Right atrium auricular region (tissue), 2 donors: Measurements from ENCODE around the gene TTC19. TPM values are rescaled to one million over a fixed set of nuclear protein-coding genes. Genes with fewer than 3 reads are reported as not detected.
"Not testable (repeated sequence)": the region's sequence is repeated elsewhere in the genome, so short reads cannot be mapped to it uniquely, and the experiment has no call there.

Source experiments
- DNase-seq: peaks from one replicate; pipeline ENCODE4 v3.0.0-alpha.2; 2019; ENCODE audit warnings: low spot score
- H3K27ac ChIP-seq, 2 donors: fragments of 200-600 bp; sonication (generic); 1 replicate in 1 of 2; 2 replicates in 1 of 2; pipeline ENCODE4 v1.5.1; 2016 to 2019
- H3K27me3 ChIP-seq, 2 donors: fragments of 200-600 bp; sonication (generic); one replicate each; pipeline versions ENCODE4 v1.5.1 to v1.6.0; 2017 to 2019
- H3K36me3 ChIP-seq: fragments of 200-600 bp; sonication (generic); one replicate; pipeline ENCODE4 v1.5.1; 2016
- H3K4me1 ChIP-seq, 2 donors: fragments of 200-600 bp; sonication (generic); one replicate each; pipeline versions ENCODE4 v1.5.1 to v1.6.0; 2017 to 2019
- H3K4me3 ChIP-seq, 2 donors: fragments of 200-600 bp; sonication (generic); 1 replicate in 1 of 2; 2 replicates in 1 of 2; pipeline ENCODE4 v1.5.1; 2017 to 2019; ENCODE audit warnings: mild to moderate bottlenecking in 1 of 2, moderate library complexity in 1 of 2
- H3K9me3 ChIP-seq, 2 donors: fragments of 200-600 bp; sonication (generic); one replicate each; pipeline ENCODE4 v1.5.1; 2019
- total RNA-seq, 2 donors: library from RNA; depleted of rRNA; stranded (reverse); fragments of >200 nt; gene quantifications; one replicate each; pipeline ENCODE4 v1.1.0, GENCODE V29; 2016
- TF ChIP-seq, protein P1 (sequence below), 2 donors: fragments of 200-600 bp; sonication (generic); IDR thresholded peaks; one replicate each; pipeline ENCODE4 v1.5.1; 2019; ENCODE audit warnings: antibody characterized with exemption in 2 of 2

Gene TTC19
- total RNA-seq, 2 donors from 2014 or later = 39.1 to 47.1 TPM

GRCh38 chr17:15977894-15978293, 21.7 kb upstream of the TTC19 start:
- TF ChIP-seq, protein P1, sequence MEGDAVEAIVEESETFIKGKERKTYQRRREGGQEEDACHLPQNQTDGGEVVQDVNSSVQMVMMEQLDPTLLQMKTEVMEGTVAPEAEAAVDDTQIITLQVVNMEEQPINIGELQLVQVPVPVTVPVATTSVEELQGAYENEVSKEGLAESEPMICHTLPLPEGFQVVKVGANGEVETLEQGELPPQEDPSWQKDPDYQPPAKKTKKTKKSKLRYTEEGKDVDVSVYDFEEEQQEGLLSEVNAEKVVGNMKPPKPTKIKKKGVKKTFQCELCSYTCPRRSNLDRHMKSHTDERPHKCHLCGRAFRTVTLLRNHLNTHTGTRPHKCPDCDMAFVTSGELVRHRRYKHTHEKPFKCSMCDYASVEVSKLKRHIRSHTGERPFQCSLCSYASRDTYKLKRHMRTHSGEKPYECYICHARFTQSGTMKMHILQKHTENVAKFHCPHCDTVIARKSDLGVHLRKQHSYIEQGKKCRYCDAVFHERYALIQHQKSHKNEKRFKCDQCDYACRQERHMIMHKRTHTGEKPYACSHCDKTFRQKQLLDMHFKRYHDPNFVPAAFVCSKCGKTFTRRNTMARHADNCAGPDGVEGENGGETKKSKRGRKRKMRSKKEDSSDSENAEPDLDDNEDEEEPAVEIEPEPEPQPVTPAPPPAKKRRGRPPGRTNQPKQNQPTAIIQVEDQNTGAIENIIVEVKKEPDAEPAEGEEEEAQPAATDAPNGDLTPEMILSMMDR (IDR thresholded peaks at IDR 0.05) = no peak
- no peaks in the 10 kb centered on the region for H3K4me1 ChIP-seq
- H3K27me3 ChIP-seq = no peaks in the 10 kb centered on the region
- H3K36me3 ChIP-seq = peaks cover 44% of the 10 kb centered on the region
- no peaks in the 10 kb centered on the region for H3K9me3 ChIP-seq
- no peak overlapping the region for H3K4me3 ChIP-seq
- no peak overlapping the region for H3K27ac ChIP-seq
- DNase-seq = no peak

GRCh38 chr17:15978606-15979005, 21.0 kb upstream of the TTC19 start:
- DNase-seq = no peak
- no peak overlapping the region for H3K27ac ChIP-seq
- peaks cover 46% of the 10 kb centered on the region for H3K36me3 ChIP-seq
- no peaks in the 10 kb centered on the region for H3K27me3 ChIP-seq
- no peak overlapping the region for H3K4me3 ChIP-seq
- H3K4me1 ChIP-seq = no peaks in the 10 kb centered on the region
- H3K9me3 ChIP-seq = no peaks in the 10 kb centered on the region
- TF ChIP-seq, protein P1 (IDR thresholded peaks at IDR 0.05) = no peak

DNA sequence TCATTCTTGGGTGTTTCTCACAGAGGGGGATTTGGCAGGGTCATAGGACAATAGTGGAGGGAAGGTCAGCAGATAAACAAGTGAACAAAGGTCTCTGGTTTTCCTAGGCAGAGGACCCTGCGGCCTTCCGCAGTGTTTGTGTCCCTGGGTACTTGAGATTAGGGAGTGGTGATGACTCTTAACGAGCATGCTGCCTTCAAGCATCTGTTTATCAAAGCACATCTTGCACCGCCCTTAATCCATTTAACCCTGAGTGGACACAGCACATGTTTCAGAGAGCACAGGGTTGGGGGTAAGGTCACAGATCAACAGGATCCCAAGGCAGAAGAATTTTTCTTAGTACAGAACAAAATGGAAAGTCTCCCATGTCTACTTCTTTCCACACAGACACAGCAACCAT, 20.6 kb upstream of the TTC19 start:
- H3K4me3 ChIP-seq, H3K4me1 ChIP-seq, H3K27ac ChIP-seq, H3K9me3 ChIP-seq, H3K27me3 ChIP-seq, DNase-seq: not testable (repeated sequence)
- H3K36me3 ChIP-seq = peaks cover 46% of the 10 kb centered on the region

DNA sequence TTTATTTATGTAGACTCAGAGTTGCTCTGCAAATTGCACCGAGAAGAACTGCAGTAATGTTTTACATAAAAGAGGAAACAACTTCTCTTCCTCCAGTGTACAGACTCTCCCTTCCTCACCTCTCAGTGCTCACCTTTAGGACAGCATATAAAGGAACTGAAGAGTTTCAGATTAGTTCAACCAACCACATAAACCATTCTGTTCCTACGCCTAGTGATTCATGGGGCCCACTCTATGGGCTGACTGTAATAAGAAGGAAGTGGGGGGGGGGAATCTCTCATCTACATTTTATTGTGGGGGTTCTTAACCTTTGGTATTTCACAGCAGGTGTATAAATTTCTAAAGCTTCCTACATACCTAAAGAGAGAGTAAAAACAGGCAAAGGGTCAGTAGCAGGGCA, 18.4 kb upstream of the TTC19 start:
- no peak for DNase-seq
- Histone ChIP-seq H3K36me3 (peaks cover 45% of the 10 kb centered on the region), H3K27ac (no peak overlapping the region), H3K27me3 (no peaks in the 10 kb centered on the region), H3K4me3 (no peak overlapping the region), H3K9me3 (no peaks in the 10 kb centered on the region), H3K4me1 (no peaks in the 10 kb centered on the region)
- TF ChIP-seq, protein P1 (IDR thresholded peaks at IDR 0.05) = no peak

- peaks cover 46% of the 10 kb centered on the region for H3K36me3 ChIP-seq
- H3K9me3 ChIP-seq = no peaks in the 10 kb centered on the region
- no peak overlapping the region for H3K4me3 ChIP-seq
- no peaks in the 10 kb centered on the region for H3K27me3 ChIP-seq
- TF ChIP-seq, protein P1 (IDR thresholded peaks at IDR 0.05) = no peak
- no peak for DNase-seq
- no peak overlapping the region for H3K27ac ChIP-seq
- H3K4me1 ChIP-seq = no peaks in the 10 kb centered on the region
Observed at GRCh38 chr17:15981646-15982580, 17.7 kb upstream of the TTC19 start.

GRCh38 chr17:15996322-15996721, 3.3 kb upstream of the TTC19 start:
- Histone ChIP-seq H3K36me3 (peaks cover 15% of the 10 kb centered on the region), H3K9me3 (no peaks in the 10 kb centered on the region), H3K27me3 (no peaks in the 10 kb centered on the region), H3K4me3 (no peak overlapping the region), H3K27ac (no peak overlapping the region), H3K4me1 (peaks cover 0 to 10% of the 10 kb centered on the region in 2 donors)
- no peak for DNase-seq
- TF ChIP-seq, protein P1 (IDR thresholded peaks at IDR 0.05) = no peak
